Fibroblast of lung (primary cell): ENCODE results near the gene KIAA1191.

ENCODE experiments used
- EZH2 ChIP-seq: IDR thresholded peaks from 2 replicates; pipeline ENCODE4 v1.5.1; 2012; ENCODE audit warnings: low read length, control low read depth, mild to moderate bottlenecking; ENCODE audit errors: missing control alignments
- TF ChIP-seq, protein P1 (sequence below), 2 donors: IDR thresholded peaks in 1 of 2; conservative IDR thresholded peaks in 1 of 2; 1 replicate in 1 of 2; 2 replicates in 1 of 2; pipeline ENCODE4 v1.5.1; 2011 to 2012; ENCODE audit warnings: low read length in 2 of 2, control low read depth in 1 of 2, inconsistent platforms in 1 of 2, low read depth in 1 of 2, mild to moderate bottlenecking in 1 of 2

DNA sequence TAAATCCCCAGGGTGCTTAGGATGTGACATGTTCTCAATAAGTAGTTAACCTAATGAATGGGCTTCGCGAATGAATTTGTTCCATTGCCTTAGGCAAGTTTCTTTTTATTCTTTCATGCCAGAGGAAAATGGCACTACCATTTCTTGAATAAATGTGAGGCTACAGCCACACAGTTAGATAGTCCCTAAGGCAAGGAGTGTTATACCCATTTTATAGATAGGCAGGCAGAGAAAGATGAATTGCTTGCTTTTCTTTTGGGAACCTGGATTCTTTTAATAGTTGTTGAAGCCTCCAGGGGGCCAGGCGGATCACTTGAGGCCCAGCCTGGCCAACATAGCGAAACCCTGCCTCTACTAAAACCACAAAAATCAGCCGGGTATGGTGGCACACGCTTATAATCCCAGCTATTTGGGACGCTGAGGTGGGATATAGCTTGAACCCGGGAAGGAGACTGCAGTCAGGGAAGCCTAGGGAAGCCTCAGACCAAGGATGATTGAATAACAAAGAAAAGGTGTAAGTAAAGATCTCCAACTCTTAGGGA, 25.9 kb upstream of the KIAA1191 start:
- TF ChIP-seq, protein P1, sequence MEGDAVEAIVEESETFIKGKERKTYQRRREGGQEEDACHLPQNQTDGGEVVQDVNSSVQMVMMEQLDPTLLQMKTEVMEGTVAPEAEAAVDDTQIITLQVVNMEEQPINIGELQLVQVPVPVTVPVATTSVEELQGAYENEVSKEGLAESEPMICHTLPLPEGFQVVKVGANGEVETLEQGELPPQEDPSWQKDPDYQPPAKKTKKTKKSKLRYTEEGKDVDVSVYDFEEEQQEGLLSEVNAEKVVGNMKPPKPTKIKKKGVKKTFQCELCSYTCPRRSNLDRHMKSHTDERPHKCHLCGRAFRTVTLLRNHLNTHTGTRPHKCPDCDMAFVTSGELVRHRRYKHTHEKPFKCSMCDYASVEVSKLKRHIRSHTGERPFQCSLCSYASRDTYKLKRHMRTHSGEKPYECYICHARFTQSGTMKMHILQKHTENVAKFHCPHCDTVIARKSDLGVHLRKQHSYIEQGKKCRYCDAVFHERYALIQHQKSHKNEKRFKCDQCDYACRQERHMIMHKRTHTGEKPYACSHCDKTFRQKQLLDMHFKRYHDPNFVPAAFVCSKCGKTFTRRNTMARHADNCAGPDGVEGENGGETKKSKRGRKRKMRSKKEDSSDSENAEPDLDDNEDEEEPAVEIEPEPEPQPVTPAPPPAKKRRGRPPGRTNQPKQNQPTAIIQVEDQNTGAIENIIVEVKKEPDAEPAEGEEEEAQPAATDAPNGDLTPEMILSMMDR (conservative IDR thresholded peaks at IDR 0.05 in 1 of 2, IDR thresholded peaks at IDR 0.05 in 1 of 2; ENCODE audit: low read depth in 1 of 2, low read length in 2 of 2) = no peak
- no peak for TF ChIP-seq EZH2
